DMS 273 (cell line): ENCODE results near the gene SLC49A3.

Experiments
- DNase-seq: peaks from one replicate; lab custom pipeline; 2025; ENCODE audit not compliant: unreplicated experiment; lab: John Stamatoyannopoulos, UW

Gene SLC49A3

DNA sequence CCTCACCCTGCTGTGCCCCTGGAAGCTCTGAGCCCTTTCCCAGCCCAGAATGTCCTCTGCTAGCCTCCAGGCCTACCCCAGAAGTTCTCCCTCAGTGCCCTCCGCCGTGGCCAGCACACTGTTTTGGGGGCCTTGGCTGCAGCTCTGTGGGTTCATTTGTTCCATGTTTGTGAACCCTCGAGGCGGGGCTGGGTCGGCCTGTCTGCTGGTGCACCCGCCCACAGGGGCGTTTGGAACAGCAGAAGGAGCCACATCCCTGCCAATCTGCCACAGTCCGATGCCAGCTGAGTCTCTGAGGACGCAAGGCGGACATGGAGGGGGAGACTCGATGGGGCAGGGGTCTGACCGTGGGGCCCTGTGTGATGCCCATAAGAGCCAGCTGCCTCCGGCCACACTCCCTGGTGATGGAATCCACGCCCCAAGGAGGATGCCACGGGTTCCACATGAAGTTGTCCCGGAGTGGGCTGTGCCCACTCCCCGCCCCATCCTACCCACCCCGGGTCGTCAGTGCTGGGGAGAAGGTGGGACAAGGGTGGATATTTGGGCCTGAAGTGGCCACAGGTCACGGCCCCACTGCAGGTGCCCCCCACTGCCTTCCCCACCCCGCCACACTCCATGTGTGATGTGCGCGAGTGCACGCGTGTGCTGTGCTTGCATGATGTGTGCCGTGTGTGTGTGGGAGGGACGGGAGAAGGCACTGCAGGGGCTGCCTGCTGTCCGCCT is 22.0 kb downstream of the SLC49A3 start:
- peak; percentile 78 for DNase-seq

DNA sequence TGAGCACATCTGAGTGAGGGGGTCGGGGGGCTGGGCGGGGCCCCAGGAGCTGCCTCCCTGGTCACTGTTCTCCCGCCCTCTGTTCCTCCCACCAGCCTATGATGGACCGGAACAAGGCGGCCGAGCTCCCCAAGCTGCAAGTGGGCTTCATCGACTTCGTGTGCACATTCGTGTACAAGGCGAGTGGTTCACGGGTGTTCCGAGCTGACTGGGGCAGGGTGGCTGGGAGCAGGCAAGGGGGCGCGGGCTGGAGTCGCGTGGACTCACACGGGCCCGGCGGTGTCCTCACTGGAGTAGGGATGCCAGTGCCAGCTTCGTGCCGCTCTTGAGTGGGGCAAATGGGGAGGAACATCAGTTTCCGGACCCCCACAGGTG is 22.5 kb downstream of the SLC49A3 start:
- no peak for DNase-seq

DNA sequence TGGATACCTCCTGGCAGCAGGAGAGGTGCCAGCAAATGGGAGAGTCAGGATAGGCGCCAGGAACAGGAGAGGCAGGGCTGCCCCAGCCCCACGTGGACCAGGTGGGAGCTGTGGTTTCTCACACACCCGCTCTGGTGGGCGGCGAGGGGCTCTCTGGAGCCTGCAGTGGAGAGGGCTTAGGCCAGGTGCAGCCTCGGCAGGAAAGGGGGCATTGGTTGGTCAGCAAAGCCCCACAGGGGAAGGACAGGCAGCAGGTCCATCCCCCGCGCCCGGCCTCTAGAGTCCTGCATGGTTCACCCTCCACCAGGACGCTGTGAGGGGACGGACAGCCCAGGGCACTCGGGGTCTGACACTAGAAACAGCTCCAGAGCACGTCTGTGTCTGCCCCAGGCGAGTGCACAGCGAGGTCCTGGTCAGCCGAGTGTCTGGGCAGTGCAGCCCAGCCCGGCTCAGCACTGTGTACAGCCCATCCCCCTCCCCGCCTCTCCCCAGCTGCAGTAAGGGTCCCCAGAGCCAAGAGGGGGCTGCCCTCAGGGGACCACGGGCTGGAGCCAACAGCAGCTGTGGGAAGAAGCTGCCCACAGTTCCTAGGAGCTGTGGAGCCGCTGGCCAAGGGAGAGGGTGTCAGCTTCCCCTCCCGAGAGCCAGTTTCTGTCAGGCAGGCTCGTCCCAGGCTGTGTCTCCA is 23.1 kb downstream of the SLC49A3 start:
- DNase-seq = no peak

DNA sequence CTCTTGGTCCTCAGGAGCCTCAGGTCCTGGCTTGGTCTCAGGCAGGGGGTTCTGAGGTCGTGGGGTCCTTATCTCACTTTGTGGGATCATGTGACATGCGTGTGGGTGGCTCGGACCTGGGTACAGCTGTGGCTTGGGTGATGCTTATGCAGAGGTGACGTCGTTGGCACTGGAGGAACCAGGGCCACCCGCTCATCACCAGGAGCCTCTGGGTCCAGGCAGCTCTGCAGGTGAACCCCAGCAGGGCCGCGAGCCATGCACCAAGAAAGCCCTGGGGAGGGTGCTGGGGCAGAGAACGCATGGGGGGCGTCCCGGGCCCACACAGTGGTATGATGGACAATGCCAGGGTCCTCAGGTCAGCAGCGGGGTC is 23.6 kb downstream of the SLC49A3 start:
- DNase-seq = no peak

DNA sequence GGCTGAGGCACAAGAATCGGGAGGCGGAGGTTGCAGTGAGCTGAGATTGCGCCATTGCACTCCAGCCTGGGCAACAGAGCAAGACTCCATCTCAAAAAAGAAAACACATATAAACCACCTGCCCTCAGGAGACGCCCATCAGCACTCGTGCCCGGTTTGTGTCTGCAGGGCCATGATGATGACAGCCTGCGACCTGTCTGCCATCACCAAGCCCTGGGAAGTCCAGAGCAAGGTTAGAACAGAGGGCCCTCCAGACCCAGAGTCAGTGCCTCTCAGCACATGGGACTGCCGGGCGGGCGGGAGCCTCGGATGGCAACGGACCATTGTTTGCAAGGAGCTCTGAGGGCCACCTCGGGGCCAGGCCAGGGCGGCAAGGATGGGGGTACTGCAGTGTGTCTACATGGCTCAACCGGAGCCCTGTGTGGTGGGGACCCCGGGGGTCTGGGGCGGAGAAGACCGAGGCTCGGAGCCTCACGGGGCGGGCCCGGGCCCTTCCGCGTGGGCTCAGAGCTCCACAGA is 24.2 kb downstream of the SLC49A3 start:
- no peak for DNase-seq

DNA sequence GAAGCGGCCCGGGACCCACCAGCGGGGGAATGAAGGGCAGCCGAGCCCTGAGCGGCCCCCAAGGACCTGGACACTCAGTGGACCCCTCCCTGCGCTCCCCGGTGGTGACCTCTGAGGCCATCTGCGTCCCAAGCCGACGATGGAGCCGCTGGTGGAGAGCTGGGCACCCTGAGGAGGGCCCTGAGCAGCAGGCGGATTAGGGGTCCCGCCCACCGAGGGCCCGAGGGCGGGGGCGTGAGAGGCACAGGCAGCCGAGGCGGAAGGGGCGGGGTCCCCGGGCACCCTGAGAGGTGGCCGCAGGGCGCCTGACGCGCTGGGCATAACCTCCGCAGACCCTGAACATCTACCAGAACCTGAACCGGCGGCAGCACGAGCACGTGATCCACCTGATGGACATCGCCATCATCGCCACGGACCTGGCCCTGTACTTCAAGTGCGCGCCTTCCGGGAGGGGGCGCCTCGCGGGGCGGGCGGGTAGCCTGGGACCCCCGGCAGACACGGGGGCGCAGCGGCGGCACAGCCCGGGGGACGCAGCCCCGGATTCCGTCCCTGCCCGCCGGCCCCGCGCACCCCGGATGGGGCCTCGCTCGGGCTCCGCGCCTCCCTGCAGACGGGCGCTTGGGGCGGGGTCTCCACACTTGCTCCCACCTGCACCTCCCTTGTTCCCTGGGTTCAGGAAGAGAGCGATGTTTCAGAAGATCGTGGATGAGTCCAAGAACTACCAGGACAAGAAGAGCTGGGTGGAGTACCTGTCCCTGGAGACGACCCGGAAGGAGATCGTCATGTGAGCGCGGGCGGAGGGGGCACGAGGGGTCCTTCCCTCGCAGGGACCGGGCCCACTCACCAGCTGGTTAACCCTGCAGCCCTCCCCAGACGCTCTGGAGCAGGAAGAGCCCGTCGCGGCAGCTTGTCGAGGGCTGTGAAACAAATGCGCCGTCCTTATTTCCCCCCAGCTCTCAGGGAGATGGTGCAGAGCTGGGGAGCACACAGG is 25.2 kb downstream of the SLC49A3 start:
- peak; percentile 80 for DNase-seq

DNA sequence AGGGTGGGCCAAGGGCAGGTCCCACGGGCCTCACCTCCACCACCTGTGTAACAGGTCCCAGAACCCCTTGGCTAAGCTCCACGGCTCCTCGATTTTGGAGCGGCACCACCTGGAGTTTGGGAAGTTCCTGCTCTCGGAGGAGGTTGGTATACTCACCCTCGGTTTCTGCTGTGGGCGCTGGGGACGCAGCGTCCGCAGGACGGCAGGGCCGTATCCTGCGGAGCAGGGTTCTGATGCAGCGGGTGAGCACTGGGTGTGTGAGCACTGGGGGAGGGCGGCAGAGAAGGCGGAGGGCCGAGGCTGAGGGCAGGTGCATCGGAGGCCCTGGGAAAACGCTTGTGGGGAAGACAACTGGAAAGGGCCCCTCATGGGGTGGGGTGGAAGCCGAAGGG is 25.9 kb downstream of the SLC49A3 start:
- no peak for DNase-seq

DNA sequence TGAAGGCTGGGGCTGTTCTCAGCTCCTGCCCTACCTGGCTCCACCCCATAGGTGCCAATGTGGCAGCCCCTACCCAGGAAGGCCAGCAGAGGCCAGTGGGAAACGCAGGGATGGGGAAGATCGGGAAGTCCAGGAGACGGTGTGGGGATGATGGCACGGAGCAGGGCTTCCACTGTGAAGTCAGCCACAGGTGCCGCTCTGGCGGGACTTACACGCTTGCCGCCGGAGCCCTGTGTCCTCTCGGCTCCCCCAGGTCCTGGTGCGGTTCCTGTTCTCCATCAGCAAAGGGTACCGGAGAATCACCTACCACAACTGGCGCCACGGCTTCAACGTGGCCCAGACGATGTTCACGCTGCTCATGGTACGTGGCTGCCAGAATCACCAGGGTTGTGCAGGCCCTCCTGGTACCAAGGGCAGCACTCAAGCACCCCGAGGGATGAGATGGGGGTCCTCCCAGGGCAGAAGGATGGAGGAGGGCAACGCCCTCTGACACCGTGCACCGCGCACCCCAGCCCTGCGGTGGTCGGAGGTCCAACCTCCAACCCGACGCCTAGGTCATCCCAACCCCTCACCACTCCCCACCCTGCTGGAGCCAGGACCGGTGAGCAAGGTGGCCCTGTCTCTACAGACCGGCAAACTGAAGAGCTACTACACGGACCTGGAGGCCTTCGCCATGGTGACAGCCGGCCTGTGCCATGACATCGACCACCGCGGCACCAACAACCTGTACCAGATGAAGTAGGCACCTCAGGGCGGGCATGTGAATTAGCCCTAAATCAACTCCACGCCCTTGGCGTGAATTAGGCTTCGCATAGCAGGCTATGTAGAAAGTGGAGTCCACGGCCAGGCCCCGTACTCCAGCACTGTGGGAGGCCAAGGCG is 26.8 kb downstream of the SLC49A3 start:
- DNase-seq = no peak

DNA sequence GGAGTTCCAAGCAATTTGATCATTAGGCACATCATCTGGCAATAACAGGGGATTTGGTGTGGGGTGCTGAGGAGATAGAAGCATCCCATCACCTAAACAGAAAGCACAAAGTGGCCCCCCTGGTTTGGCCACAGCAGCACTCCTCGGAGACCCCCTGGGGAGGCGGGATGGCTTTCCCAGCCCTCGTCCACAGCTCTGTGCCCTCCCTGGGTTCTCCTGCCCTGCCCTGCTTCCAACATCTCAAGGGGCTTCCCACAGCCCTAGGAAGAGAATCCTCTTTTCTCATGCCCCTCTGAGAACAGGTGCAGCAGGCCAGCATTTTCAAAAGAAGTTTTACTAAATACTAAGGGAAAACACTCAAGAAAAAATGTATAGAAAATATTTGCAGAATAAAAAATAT is 27.7 kb downstream of the SLC49A3 start:
- no peak for DNase-seq

DNA sequence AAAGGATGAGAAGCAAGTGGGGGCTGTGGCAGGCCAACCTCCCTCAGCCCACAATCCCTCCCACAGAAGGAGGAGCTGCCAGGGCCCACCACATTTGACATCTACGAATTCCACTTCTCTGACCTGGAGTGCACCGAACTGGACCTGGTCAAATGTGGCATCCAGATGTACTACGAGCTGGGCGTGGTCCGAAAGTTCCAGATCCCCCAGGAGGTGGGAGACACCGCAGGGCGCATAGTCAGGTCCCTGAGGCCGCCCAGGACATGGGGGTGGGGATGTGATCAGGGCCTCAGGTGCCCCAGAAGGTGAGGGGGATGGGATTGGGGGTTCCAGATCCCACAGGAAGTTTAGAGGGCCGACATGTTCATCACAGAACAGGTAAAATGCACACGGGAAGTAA is 28.6 kb downstream of the SLC49A3 start:
- no peak for DNase-seq

DNA sequence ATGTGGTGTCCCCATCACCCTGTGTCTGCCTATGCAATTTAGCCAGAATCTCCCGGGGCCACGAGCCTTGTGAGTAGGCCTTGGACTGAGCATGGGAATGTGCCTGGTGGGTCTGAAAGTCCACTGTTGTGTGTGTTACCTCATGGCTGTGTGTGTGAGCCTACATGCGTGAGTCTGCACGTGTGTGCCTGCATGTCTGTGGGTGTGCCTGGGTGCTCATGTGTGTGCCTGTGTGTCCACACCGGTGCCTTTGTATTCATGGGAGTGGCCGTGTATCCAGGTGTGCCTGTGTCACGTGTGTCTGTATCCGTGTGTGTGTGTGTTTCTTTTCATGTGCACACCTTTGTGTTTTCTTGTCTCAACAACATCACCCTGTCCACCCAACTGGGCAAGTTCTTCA is 29.1 kb downstream of the SLC49A3 start:
- no peak for DNase-seq

DNA sequence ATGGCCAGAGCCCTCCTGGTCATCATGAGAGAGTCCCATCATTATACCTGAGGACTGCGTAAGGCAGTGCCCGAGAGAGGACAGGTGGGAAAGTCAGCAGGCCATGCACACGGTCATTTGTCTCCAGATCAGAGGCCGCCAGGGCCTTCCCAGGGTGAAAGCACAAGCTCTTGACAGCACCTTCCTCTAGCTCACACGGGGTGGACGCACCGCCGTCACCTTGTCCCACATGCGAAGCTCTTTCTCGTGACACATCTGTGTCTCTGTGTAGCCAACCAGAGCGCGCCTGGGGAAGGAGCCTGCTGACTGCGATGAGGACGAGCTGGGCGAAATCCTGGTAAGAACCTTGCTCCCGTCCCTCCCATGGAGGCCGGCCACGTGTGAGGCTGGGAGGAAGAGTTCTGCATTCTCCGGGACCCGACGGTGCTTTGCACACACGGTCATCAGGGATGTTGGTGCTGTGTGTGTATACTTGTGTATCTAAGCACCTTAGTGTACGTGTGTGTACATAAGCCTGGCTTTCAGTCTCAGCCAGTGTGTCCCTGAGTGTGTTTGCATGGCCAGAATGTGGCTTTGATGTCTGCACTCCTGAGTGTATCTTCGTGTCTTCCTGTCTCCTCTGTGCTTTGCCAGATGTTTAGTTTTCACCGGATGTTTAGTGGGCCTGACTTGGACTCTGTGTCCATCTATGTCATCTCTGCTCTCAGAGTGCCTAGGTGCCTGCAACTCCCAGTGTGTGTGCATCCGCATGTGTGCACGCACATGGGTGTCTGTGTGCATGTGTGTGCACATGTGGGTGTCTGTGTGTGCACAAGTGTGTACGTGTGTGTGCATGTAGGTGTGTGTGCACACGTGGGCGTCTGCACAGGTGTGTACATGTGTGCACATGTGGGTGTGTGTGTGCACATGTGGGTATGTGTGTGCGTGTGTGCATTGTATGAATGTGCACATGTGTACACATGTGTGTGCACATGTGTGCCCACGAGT is 30.0 kb downstream of the SLC49A3 start:
- no peak for DNase-seq

DNA sequence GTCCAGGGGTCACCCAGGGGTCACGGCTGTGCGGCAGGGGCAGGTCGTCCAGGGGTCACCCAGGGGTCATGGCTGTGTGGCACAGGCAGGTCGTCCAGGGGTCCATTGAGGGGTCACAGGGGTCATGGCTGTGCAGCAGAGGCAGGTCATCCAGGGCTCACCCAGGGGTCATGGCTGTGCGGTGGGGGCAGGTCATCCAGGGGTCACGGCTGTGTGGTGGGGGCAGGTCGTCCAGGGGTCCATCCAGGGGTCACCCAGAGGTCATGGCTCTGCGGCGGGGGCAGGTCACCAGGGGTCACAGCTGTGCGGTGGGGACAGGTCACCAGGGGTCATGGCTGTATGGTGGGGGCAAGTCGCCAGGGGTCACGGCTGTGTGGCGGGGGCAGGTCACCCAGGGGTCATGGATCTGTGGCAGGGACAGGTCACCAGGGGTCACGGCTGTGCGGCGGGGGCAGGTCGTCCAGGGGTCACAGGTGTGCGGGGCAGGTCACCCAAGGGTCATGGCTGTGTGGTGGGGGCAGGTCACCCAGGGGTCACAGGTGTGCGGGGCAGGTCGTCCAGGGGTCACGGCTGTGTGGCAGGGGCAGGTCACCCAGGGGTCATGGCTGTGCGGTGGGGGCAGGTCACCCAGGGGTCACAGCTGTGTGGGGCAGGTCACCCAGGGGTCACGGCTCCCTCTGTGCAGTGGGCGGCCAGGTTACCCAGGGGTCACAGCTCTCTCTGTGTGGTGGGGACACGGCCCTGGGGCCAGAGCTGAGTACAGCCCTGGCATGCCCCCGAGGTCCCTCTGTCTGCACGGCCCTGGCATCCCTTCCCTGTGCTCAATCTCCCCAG is 30.9 kb downstream of the SLC49A3 start:
- no peak for DNase-seq

DNA sequence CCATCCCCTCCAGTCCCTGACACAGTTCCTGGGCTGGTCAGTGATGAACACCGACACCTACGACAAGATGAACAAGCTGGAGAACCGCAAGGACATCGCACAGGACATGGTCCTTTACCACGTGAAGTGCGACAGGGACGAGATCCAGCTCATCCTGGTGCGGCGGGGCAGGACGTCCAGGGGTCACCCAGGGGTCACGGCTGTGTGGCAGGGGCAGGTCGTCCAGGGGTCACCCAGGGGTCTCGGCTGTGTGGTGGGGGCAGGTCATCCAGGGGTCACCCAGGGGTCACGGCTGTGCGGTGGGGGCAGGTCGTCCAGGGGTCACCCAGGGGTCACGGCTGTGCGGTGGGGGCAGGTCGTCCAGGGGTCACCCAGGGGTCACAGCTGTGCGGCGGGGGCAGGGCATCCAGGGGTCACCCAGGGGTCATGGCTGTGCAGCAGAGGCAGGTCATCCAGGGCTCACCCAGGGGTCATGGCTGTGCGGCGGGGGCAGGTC is 31.6 kb downstream of the SLC49A3 start:
- no peak for DNase-seq

DNA sequence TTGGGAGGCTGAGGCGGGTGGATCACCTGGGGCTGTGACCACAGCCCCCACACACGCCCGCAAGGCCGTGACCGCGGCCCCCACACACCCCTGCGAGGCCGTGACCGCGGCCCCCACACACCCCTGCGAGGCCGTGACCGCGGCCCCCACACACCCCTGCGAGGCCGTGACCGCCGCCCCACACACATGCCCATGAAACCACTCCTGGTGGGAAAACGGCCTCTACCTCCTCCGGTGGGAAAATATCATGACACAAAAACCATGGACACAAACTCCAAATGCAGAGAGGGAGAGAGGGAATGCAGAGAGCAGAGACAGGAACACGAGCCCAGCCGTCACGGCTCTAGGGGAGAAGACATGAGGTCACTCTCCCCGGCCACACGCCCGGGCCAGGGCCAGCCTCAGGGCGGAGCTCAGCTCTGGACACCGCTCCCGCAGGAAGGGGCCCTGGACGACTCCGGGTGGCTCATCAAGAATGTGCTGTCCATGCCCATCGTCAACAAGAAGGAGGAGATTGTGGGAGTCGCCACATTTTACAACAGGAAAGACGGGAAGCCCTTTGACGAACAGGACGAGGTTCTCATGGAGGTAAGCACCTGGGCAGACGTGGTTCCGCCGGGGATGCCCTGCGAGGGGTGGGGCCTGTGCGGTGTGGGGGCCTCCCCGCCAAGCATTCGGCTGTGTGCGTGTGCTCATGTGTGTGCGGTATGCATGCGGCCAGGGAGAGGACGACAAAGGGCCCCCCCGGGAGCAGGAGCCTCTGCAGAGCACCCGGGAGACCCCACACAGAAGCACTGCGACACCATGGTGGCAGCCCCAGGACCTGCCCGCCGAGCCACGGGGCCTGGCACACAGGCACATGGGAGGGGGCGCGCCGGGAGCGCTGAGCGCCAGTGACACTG is 32.3 kb downstream of the SLC49A3 start:
- DNase-seq = no peak

DNA sequence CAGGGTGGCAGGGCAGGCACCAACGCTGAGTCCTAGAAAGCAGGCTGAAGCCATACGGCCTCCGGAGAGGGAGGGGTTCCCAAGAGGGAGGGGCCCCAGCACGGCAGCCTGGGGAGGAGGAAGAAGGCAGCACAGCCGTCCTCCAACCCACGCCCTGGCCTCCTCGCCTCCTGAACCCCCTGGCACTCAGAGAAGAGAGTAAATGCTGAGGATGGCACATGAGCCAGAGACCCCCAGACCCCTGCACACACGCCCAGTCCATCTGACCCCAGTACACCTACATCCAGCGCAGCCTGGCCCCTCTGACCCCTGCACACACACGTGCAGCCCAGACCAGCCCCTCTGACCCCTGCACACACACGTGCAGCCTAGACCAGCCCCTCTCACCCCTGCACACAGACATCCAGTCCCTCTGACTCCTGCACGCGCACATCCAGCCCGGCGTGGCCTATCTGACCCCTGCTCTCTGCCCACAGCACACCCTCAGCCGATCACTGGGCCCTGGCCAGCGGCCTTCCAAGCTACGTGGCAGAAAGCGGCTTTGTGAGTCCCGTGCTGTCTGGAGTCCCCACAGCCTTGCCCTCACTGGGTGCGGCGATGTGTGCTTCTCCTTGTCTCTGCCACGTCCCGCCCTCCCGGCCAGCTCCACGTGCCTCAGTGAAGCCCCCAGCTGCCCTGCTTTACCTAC is 33.3 kb downstream of the SLC49A3 start:
- peak; percentile 32 for DNase-seq
